RPMI7951 (cell line): Measurements from ENCODE around the gene ATP11C. TPM values are rescaled to one million over a fixed set of nuclear protein-coding genes. Genes with fewer than 3 reads are reported as not detected.

ENCODE experiments used
- DNase-seq: peaks from one replicate; pipeline ENCODE4 v3.0.0-alpha.2; 2012; ENCODE audit warnings: low read depth
- total RNA-seq: library from RNA; depleted of rRNA; stranded (reverse); fragments of >200 nt; shearing (Covaris generic); gene quantifications from 2 replicates; pipeline ENCODE4 v1.2.3, GENCODE V29; 2014

ATP11C gene
- total RNA-seq, 1 experiment from 2014 or later: 19.9 TPM

DNA sequence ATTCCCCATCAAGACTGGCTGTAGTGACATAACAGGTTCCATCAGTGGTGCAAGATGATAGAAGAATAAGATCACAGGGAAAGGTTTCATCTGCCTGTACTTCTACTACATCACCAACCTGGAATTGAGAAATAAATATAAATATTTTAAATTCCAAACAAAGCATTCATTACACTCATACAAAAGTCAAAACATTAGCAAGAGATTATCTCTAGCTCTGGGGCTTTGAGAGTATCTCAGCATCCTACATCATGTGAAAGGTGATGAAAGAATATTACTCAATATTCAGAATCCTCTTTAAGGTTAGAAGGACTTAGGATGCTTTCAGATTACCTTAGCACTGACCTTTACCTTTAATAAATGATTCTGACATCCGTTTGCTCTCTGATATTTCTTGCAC is 128.4 kb downstream of the ATP11C start:
- DNase-seq: no peak

DNA sequence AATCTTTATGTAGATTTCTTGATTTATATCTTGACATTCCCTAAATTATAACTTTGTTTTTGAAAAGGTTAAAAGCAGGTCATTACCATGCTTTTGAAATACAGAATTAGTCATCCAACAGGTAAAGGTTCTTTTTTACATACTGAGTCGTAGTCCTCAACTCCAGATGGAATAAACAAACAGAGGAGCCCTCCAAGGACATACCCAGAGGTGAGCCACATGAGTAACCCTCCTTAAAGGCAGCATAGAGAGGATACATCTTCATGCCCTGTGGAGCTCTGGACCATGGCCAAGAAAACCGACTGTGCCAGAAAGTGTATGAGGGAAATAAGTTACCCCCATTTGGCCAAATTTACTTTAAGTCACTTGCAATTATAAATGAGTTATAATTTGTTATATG is 129.6 kb downstream of the ATP11C start:
- DNase-seq: no peak

DNA sequence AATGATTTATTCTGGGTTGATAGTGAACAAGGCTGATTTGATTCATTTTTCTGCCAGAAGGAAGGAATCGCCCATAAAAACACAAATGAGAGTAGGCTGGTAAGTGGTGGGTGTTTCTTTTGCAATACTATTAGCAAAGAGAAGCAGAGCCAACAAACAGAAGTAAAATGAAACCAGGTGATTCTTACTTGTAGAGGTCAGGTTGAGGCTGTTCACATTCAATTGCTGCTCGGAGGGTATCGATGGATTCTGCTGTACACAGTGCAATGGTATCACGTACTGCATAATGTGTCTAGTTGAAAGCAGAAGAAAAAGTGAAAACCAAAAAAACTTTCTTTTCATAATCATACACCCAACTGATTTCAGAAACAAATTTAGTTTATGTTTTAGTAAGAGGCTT is 130.8 kb downstream of the ATP11C start:
- DNase-seq: no peak

DNA sequence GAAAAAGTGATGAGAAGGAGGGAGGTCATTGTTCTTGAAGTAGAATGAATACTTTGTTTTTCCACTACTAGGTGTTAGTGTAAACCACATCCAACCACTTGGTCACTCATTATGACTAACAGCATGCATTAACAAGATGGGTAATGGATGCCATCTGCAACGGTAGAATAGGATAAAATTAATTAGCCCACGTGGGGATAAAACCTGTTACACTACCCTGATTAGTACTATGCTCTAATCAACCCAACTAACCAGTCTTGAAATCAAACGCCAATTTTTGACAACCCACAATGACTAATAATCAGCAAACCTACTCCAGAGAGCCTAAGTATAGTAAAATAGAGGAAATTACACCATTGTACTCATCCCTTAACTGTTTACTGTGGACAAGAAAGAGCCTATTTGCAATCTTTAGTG is 131.4 kb downstream of the ATP11C start:
- DNase-seq: no peak

DNA sequence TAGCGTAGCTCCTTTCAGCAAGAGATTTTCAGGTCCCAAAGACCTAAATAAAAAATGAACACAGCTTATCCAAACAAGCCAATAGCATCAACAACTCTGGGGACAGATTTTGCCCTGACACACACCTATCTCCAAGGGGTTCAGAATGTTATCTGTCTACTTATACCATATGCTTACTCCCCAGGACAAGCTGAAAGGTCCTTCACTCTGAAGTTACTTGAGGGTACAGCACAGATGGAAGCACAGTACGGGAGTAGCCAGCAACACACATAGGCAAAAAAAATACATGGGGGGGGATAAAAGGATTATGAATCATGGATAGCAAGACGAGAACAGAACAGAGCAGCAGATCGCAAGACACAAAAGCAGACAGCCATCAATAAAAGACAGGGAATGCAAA is 134.2 kb downstream of the ATP11C start:
- DNase-seq: no peak

DNA sequence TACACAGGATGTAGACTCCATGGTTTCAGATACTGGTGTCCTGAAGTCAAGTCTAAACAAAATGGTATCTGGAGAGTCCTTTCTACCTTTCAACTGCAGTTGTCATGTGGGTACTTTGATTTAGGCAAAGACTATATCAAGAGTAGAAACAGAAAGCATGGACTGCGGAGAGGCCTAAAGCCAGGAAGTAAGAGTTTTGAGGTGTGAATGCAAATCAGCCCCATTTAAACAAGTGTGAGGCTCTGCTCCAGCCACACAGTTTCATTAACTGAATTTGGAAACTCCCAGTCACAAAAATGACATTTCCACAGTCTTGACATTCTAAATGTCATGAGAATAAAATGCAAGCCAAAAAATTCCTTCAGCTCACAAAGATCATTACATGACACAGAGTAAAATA is 137.7 kb downstream of the ATP11C start:
- no peak for DNase-seq

DNA sequence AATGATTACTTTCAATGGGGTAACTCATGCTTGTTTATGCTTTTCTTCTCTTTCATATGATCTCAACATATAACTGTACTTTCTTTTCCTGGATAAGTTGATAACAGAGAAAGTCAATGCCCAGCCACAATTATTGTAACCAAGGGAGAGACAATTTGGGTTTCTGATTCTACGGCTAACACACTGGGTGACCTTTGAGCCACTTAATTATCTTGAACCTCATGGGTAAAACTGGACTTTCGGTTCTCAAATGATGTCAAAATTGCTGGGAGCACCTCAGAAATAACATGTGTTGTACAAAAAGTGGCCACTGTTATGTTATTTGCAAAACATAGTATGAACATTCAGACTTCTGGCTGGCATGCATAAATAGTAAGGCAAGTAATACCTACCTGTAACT is 145.3 kb downstream of the ATP11C start:
- DNase-seq: no peak

DNA sequence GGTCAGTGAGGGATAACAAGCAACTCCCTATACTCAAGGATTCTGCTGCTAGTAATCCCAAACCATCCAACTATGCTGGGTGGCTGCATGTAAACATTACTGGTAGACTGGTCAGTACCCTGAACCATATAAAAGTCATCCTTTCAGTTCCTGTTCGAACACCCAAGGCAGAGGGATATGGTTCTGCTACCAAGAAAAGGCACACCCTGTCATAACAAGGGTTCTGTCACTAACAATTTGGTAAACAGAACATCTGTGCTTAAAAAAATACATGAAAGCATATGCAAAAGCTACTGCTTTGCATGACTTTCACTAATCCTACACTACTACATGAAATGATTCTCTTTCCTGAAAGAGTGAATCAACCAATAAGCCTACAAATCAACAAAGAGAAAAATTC is 148.0 kb downstream of the ATP11C start:
- DNase-seq: no peak

DNA sequence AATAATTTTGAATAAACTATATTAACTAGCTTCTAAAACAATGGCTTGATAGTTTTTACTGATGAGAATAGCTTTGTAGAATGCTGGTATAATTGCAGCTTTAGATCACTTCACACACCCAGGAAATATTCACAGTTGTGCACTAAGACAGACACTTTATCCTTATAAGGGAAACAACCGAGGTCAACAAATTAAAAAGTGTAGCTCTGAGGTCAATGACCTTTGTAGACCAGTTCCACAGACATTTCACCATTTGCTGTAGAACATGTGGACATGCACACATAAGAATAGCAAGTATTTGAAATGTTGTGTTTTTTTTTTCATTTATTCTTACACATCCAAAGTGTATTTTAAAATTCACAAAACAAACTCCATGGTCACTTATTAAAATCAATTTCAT is 148.9 kb downstream of the ATP11C start:
- DNase-seq: no peak

DNA sequence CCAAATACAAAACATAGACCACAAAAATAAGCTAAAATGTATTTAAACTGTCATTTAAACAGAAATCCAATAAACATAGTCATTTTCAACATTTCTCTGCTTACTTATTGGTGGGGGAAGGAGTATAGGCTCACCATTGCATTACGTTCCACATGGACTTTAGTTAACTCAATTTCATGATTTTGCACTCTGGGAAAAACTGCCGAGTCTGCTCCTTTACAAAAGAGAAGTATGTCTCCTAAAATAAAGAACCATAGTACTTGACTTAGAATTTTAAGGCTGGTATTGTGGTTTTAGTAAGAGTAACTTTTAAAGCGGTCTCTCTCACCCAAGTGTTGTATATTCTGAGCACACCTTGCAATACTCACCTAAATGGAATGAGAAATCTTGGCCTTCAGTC is 149.8 kb downstream of the ATP11C start:
- DNase-seq: no peak

DNA sequence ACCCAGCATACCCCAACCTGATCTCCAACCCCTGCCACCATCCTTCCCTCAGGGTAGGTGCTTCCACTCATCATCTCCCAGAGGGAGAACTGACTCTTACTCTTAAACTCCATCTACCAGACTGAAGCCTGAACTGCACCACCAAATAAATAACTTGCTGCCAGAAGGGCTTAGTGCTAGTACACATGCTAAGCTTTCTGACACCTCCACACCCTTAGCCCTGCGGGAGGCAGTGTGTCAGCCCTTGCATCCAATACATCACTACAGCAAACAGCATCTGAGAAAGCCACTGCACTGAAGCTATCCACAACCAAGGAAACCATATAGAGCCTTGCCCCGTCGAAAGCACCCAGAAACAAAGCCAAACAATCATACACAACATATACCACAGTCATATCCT is 156.3 kb downstream of the ATP11C start:
- DNase-seq: no peak

DNA sequence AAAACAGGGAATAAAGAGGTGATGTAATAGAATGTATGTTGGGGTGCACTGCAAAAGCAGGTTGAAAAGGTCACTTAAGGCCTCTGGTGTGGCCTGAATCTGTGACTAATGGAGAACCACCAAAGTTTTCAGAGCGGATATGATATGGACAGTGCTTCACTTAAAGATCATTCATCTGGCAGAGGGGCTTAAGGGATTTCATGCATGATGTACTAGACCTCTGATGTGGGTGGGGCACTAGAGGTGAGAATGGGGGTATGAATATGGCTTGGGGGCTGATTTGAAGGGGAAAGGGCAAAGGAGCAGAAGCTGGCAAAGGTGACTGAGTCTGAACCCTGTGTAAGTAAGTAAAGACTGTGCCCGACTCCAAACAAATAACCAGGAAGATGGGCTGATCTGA is 162.5 kb downstream of the ATP11C start:
- DNase-seq: no peak

DNA sequence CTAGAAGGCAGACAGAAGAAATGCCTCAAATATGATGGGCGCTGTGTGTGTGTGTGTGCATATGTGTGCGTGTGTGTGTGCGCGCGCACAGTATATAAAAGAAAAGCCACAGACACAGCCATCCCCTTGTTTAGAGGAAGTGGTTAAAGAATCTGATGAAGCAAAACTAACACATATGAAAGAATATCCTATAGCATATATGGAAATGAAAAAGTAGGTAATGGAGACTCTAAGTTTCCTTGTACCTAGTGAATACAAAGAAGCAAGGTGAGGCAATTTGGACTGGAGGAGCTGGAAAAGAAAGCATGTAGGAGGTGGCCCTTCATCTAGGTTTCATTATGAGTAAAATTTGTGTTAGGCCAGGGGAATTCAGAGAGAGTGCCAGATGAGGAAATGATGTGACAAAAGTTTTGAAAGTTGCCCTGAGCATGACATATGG is 166.3 kb downstream of the ATP11C start:
- no peak for DNase-seq

DNA sequence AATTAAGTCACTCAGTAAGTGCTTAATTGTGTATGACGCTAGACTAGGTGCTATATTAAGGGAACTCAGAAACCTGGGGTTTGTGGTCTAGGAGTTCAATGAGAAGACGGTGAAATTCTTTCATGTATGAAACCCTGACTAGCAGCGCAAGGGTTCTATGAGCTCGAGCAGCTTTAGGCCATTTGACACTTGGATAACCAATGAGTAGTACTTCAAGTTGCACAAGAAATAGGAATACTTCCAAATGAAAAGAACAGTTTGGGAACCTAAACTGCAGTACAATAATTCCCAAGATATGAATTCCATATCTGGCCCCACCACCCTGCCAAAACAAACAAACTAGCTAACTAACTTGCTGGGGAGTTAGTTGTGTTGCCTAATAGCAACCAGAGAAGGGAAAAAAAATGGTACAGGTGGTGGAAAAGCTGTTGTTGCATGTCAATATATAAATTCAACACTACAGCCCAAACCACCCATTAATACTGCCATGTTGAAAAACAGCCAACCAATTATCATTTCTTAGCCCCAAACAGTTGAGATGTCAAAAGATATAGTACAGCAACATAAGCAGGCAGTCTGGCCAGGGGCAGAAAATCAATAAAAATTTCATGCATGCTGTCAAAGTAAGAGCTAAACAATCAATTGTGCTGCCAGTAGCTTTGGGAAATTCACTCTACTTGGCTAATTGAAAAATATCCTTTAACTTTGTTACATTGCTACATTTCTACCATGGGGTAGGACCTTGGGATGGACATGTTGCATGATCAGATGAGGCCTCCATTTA is 170.3 kb downstream of the ATP11C start:
- DNase-seq: no peak

DNA sequence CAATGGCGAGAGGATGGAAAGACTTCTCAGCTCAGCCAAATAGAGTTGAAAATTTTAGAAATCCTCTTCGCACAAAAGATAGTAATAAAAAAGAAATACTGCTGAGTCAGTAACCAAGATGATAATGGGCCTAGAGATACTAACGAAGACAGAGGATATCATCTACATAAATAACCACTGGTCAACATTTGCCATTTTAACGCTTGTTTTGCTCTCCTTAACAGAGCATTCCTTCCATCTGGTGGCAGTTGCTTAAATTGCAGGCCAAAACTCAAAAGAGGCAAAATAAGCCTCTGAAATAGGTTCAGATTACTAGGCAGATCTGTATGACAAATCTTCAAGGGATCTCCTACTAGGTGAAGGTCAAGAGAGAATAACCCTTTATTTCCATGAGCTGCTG is 173.2 kb downstream of the ATP11C start:
- DNase-seq: peak; percentile 11

DNA sequence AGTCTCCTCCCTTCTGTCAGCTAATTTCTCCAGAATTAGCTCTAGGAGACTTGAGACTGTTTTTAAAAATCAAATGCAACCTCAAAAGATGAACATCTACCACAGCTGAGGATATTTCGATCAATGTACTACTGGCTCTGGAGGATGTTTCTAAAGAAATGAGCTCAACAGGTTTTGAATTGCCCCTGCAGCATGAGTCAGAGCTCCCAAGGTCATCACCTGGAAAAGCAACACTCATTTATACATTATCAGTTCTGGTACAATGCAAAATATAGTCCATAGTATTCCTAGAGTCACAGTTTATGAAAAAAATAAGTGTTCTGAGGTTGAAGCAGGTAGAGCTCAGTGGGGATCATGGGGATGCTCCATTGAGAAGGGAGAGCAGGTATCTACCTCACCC is 174.0 kb downstream of the ATP11C start:
- no peak for DNase-seq

DNA sequence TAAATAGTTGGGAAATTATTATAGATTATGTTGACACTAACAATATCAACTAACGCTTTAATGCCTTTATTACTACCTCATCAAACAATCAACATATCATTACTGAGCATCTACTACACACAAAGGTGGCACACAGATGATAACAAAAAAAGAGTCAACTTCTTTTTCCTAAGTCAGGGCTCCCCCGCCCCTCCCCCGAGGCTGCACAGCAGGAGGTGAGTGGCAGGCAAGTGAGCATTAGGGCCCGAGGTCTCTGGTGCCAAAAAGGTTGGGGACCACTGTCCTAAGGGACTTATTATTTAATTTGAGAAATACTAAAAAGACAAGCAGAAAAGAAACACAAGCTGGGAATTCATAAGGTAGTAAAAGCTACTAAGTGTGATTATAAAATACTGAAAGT is 174.6 kb downstream of the ATP11C start:
- DNase-seq: no peak

DNA sequence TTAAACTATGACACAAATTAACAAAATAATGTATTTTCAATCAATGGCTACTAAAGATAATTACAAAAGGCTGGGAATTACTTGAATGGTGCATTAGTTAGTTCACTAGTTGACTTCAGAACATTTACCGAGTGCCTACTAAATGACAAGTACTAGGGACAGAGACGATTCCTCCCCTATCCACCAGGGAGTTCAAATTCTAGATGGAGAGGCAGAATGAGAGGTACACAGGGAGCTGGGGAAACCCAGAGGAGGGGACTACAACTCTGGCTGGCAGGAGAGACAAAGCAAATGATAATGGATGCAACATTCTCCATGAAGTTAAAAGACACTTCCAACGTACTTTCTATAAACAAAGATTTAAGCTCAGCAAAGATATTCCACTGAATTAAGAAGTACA is 181.8 kb downstream of the ATP11C start:
- DNase-seq: no peak

DNA sequence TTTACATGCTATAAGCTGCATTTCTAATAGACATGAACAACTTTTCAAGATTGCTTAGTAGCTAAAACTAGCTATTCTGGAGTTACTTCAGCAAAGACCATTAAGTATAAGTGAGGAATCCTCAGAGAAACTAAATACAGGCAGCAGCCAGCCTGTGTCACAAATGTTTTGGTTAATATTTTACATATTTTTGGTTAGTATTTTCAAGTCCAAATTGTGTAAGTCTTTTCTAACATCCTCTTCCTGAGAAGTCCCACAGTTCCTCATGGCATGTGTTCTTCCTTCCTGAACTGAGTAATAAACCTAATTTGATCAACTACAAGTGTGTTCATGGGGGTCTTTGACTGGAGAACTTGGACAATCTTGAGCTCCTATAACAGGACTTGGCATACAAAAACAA is 182.5 kb downstream of the ATP11C start:
- DNase-seq: no peak

DNA sequence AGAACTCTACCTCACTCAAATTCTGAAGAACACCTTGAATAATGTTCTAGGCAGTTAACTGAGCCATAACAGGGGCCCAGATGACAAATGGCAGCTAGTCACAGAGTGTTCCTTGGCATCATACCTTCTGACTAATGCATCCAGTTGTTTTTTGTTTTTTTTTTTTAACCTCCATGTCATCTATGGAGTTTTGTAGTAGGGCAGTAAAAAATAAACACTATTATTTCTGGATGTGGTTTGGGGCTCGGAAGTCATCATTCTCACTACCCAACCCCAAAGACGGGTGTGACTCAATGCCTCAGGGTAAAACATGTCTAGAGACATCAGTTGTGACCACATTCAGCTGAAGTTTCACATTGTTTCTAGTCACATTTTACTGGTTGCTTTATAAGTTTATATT is 193.7 kb downstream of the ATP11C start:
- DNase-seq: peak; percentile 82

DNA sequence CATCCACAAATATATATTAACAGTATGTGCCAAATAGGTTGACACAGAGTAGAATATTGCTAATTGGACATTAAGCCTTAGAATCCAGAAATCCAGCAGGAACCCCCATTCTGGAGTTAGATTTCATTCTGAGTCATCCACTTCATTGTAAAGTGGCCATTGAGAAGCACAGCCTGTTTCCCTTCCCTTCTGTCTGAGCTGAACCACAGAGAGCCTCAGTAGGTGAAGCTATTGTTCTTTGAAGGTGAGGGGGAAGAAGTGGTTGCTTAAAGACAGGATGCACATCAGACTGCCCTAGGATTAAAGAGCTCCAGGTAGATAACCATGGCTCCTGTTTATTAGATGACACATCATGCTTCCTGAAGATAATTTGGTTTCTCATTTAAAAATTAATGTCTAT is 194.3 kb downstream of the ATP11C start:
- DNase-seq: peak; percentile 16

DNA sequence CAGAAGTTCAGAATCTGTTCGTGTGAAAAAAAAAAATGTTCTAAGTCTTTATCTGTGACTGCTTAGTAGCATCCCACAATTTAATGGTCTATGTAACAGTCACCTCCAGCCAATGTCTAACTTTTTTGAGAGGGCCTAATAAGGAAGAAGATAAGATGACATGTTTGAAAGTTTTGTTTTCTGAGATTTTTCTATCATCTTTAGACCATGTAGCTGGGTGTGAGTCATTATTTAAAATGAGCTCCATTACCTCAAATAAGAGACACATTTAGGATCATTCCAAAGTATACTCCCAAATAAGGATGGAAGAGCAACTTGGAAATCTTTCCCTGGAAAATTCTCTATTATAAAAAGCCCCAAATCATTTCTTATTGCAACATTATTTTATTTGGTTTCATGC is 196.7 kb downstream of the ATP11C start:
- no peak for DNase-seq

DNA sequence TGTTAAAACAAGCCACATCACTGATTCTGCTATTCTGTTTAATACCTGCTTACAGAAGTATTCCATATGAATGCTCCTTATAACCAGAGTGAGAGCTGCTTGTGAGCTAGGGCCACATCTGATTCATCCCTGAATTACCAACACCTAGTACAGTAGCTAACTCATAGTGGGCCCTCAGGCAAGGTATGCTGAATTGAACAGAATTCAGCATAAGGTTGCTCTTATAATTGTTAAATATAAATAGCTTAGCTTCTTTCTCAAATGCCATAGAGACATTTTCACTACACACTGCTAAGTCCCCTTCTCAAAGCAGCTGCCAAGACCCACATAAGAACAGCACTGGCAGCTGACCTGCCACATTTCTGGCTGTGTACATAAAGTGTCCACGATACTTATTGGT is 197.9 kb downstream of the ATP11C start:
- DNase-seq: no peak

DNA sequence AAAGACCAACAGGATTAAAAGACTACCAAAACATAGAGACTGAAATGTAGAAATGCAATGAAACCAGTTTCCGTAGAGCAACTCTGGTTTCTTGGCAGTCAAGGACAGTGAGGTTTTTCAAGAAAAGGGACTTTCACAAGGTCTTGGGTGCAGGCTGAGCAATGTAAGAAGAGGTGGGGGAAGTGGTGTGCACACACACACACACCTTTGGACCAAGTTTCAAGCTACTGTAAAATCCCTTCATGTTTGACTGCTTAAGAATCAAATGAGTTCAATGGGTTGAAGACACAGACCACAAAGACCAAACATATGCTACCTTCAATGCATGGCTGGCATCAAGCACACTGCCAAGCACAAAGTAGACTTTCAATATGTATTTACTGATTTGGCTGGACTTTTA is 207.1 kb downstream of the ATP11C start:
- no peak for DNase-seq
